Neural progenitor cell (in vitro differentiated cells): ENCODE measurements around the gene TAF9B. TPM values are rescaled to one million over a fixed set of nuclear protein-coding genes. Genes with fewer than 3 reads are reported as not detected.

Source experiments
- DNase-seq: peaks from one replicate; pipeline ENCODE4 v3.0.0-alpha.2; 2016; ENCODE audit warnings: low spot score
- H2AFZ ChIP-seq: fragments of 200-600 bp; sonication (generic); replicated peaks from 2 replicates; pipeline ENCODE4 v1.6.1; 2016; ENCODE audit warnings: antibody characterized with exemption
- H3F3A ChIP-seq: fragments of 200-600 bp; sonication (generic); 2 replicates; pipeline ENCODE4 v1.6.1; 2016; ENCODE audit warnings: antibody characterized with exemption, low read depth
- H3K27ac ChIP-seq: fragments of 200-600 bp; sonication (generic); 2 replicates; pipeline ENCODE4 v1.5.1; 2016; ENCODE audit warnings: mild to moderate bottlenecking
- H3K27me3 ChIP-seq: fragments of 200-600 bp; sonication (generic); 2 replicates; pipeline ENCODE4 v1.6.1; 2016; ENCODE audit warnings: mild to moderate bottlenecking, moderate library complexity
- H3K36me3 ChIP-seq: fragments of 200-600 bp; sonication (generic); 2 replicates; pipeline ENCODE4 v1.5.1; 2016
- H3K4me1 ChIP-seq: fragments of 200-600 bp; sonication (generic); 2 replicates; pipeline ENCODE4 v1.6.1; 2016; ENCODE audit warnings: mixed run types
- H3K4me2 ChIP-seq: fragments of 200-600 bp; sonication (generic); 2 replicates; pipeline ENCODE4 v1.6.1; 2016
- H3K4me3 ChIP-seq: fragments of 200-600 bp; sonication (generic); 2 replicates; pipeline ENCODE4 v1.5.1; 2016
- H3K79me2 ChIP-seq: fragments of 200-600 bp; sonication (generic); 2 replicates; pipeline ENCODE4 v1.6.1; 2016; ENCODE audit warnings: low read depth
- H3K9ac ChIP-seq: fragments of 200-600 bp; sonication (generic); 2 replicates; pipeline ENCODE4 v1.6.1; 2016
- H3K9me3 ChIP-seq: fragments of 200-600 bp; sonication (generic); 2 replicates; pipeline ENCODE4 v1.5.1; 2016; ENCODE audit warnings: low read depth
- H4K20me1 ChIP-seq: fragments of 200-600 bp; sonication (generic); 2 replicates; pipeline ENCODE4 v1.6.1; 2016; ENCODE audit warnings: low read depth
- H3K27ac Mint-ChIP-seq: 3 replicates; pipeline ENCODE4 v1.8.0; 2021; ENCODE audit warnings: mixed read lengths
- H3K27me3 Mint-ChIP-seq: 2 replicates; pipeline ENCODE4 v1.8.0; 2022; ENCODE audit warnings: low read depth, mild to moderate bottlenecking, inconsistent platforms, moderate library complexity, mixed read lengths; ENCODE audit not compliant: insufficient read depth
- H3K36me3 Mint-ChIP-seq: 3 replicates; pipeline ENCODE4 v1.8.0; 2021; ENCODE audit warnings: mixed read lengths
- H3K4me1 Mint-ChIP-seq: 3 replicates; pipeline ENCODE4 v1.8.0; 2021; ENCODE audit warnings: mixed read lengths
- H3K4me3 Mint-ChIP-seq: 3 replicates; pipeline ENCODE4 v1.8.0; 2021; ENCODE audit warnings: mild to moderate bottlenecking, moderate library complexity, mixed read lengths
- H3K9me3 Mint-ChIP-seq: 3 replicates; pipeline ENCODE4 v1.8.0; 2020; ENCODE audit warnings: mixed read lengths
- CTCF ChIP-seq: fragments of 200-600 bp; sonication (generic); IDR thresholded peaks from 2 replicates; pipeline ENCODE4 v1.5.1; 2017; ENCODE audit warnings: antibody characterized with exemption, mild to moderate bottlenecking
- EZH2 ChIP-seq: fragments of 200-600 bp; sonication (generic); IDR thresholded peaks from 2 replicates; pipeline ENCODE4 v1.6.1; 2017; ENCODE audit warnings: antibody characterized with exemption, mild to moderate bottlenecking, moderate library complexity
- EZH2phosphoT487 ChIP-seq: fragments of 200-600 bp; sonication (generic); IDR thresholded peaks from 2 replicates; pipeline ENCODE4 v1.6.1; 2017; ENCODE audit warnings: antibody characterized with exemption
- total RNA-seq: library from RNA; depleted of rRNA; stranded (reverse); fragments of >200 nt; gene quantifications from 2 replicates; pipeline ENCODE4 v1.2.3, GENCODE V29; 2015; ENCODE audit warnings: low replicate concordance

The TAF9B gene
- 71.5 and 103 TPM in 2 replicates for total RNA-seq

DNA sequence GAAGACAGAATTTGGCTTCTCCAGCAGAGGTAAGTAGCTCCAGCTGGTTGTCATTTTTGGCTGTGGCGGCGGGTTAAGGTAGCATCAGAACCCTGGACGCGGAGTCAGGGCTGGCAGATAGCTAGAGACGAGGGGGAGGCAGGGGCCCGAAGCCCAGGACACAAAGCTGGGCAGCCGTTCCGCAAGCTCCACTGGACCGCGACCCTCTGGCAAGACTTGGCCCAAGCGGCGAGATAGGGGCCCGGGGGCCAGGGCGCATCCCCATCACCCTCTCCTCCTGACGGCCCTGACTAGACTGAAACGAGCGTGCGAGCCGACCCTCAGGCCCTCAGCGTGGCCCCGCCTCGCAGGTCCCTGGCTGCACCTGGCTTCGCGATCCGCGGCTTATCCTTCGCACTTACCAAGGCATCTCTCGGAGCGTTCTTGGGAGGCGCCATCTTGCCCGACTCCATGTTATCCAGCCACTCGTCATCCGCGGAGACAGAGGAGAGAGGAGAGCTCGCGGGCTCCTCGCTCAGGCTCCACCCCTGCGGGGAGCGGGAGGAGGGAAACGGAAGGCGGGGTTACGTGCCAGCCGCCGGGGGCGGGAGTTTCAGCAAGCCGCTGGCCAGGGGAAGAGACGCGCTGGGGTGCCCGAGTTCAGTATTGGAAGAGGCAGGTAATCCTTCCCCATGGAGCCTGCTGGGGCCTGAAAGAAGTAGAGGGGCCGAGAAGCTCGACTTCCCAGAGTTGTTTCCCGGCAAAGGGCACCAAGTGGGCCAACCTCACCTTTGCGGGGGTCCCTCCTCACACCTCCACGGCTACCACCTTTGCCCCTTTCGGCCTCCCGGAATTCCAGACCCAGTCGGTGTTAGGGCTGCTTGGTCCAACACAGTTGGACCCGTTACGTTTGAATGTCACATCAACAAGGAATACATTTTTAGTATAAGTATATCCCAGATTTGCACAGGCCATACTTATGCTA lies at the start of gene TAF9B:
Gene TAF9B, minus strand, starts transcription at position 491 of the 964 bp plus-strand sequence. Its CDS starts 39 bp downstream, at position 452.
- no peak for TF ChIP-seq EZH2phosphoT487
- TF ChIP-seq CTCF, result no peak
- TF ChIP-seq EZH2, result no peak
- H3K27ac ChIP-seq, result no peak within 1 kb of the TSS

DNA sequence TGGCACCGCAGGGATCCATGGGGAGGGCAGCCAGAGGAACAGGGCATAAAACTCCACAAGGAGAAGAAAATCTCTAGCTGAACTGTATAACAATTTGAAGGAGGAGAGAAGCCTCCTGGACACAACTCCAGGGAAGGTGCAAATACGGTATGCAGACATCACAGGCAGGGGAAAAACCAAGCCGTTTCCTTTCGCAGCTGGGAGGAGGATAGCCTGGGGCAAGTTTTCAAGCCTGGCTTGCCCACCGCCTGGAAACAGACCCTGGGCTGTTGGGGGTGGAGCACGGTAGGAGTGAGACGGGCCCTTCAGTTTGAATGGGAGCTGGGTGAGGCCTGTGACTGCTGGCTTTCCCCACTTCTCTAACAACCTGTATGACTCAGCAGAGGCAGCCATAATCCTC lies 43.4 kb upstream of the TAF9B start:
- no peaks in the 10 kb centered on the region for H3K27me3 ChIP-seq
- DNase-seq, result no peak
- Mint-ChIP-seq H3K27me3 (no peaks in the 10 kb centered on the region), H3K4me3 (no peak overlapping the region), H3K27ac (no peak overlapping the region), H3K36me3 (no peaks in the 10 kb centered on the region), H3K4me1 (no peaks in the 10 kb centered on the region), H3K9me3 (peaks cover 7% of the 10 kb centered on the region)
- no peak overlapping the region for H3K27ac ChIP-seq
- no peaks in the 10 kb centered on the region for H3F3A ChIP-seq
- TF ChIP-seq EZH2phosphoT487, result no peak
- TF ChIP-seq EZH2, result no peak
- no peak for TF ChIP-seq CTCF
- no peaks in the 10 kb centered on the region for H3K4me1 ChIP-seq
- H3K79me2 ChIP-seq, result no peaks in the 10 kb centered on the region
- H3K9ac ChIP-seq, result no peak overlapping the region
- no peak overlapping the region for H3K4me3 ChIP-seq
- H2AFZ ChIP-seq, result no peak overlapping the region
- no peaks in the 10 kb centered on the region for H3K36me3 ChIP-seq
- H3K9me3 ChIP-seq, result peaks cover 15% of the 10 kb centered on the region
- no peaks in the 10 kb centered on the region for H4K20me1 ChIP-seq
- H3K4me2 ChIP-seq, result no peak overlapping the region

More for the DNA sequence above, at the start of gene TAF9B:
- Histone ChIP-seq H3F3A (no peaks in the 10 kb centered on the region), H3K4me3 (peak within 1 kb of the TSS; percentile 67), H4K20me1 (no peaks in the 10 kb centered on the region), H3K4me2 (peak within 1 kb of the TSS; percentile 69), H3K9ac (peak within 1 kb of the TSS; percentile 66), H2AFZ (no peak within 1 kb of the TSS), H3K79me2 (peaks cover 5% of the 10 kb centered on the region), H3K36me3 (no peaks in the 10 kb centered on the region), H3K9me3 (no peaks in the 10 kb centered on the region), H3K4me1 (no peaks in the 10 kb centered on the region), H3K27me3 (no peaks in the 10 kb centered on the region)
- H3K27me3 Mint-ChIP-seq, result peaks cover 6% of the 10 kb centered on the region
- H3K4me1 Mint-ChIP-seq, result no peaks in the 10 kb centered on the region
- H3K9me3 Mint-ChIP-seq, result peaks cover 5% of the 10 kb centered on the region
- H3K4me3 Mint-ChIP-seq, result peak within 1 kb of the TSS; percentile 90
- DNase-seq, result peak; percentile 90
- H3K36me3 Mint-ChIP-seq, result no peaks in the 10 kb centered on the region
- peak within 1 kb of the TSS; percentile 82 for H3K27ac Mint-ChIP-seq

DNA sequence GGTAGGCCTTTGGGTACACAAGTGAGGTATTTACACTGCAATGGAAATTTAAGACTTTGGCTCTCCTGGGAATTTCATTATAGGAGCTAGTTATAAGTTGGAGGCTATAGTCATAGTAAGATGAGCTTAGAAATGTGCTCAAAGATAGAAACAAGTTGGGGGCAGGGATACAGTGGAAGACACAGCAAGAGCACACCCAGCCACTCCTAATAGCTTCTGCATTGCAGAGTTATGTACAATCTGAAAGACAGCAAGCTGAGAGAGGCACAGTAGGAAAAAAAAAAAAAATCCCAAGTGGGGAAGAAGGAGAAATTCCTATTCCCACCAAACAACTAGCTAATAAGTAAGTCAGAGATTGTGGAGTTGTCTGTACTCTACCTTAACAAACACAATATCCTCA lies 41.9 kb upstream of the TAF9B start:
- Mint-ChIP-seq H3K9me3 (peaks cover 4% of the 10 kb centered on the region), H3K4me3 (no peak overlapping the region), H3K4me1 (no peaks in the 10 kb centered on the region), H3K27ac (no peak overlapping the region), H3K27me3 (no peaks in the 10 kb centered on the region), H3K36me3 (no peaks in the 10 kb centered on the region)
- Histone ChIP-seq H3K27ac (no peak overlapping the region), H2AFZ (no peak overlapping the region), H3K4me2 (no peak overlapping the region), H3K9ac (no peak overlapping the region), H3K9me3 (peaks cover 14% of the 10 kb centered on the region), H3K36me3 (no peaks in the 10 kb centered on the region), H3K79me2 (no peaks in the 10 kb centered on the region), H4K20me1 (no peaks in the 10 kb centered on the region), H3K4me3 (no peak overlapping the region), H3F3A (no peaks in the 10 kb centered on the region), H3K4me1 (no peaks in the 10 kb centered on the region), H3K27me3 (no peaks in the 10 kb centered on the region)
- TF ChIP-seq EZH2phosphoT487 (no peak), CTCF (no peak), EZH2 (no peak)
- DNase-seq, result no peak
